WERI-Rb-1 (cell line): Measurements from ENCODE around the gene FASN.
"Not testable (repeated sequence)": the region's sequence is repeated elsewhere in the genome, so short reads cannot be mapped to it uniquely, and the experiment has no call there.

ENCODE experiments used
- DNase-seq: peaks from one replicate; pipeline ENCODE4 v3.0.0-alpha.2; 2020
- H3K27ac ChIP-seq: fragments of 250-450 bp; sonication (Bioruptor Pico); 2 replicates; pipeline ENCODE4 v1.5.1; 2020; ENCODE audit warnings: mild to moderate bottlenecking, moderate library complexity
- H3K27me3 ChIP-seq: fragments of 250-450 bp; sonication (Bioruptor Pico); 2 replicates; pipeline ENCODE4 v1.5.1; 2021; ENCODE audit warnings: mild to moderate bottlenecking, low read depth, moderate library complexity; ENCODE audit not compliant: insufficient read depth, severe bottlenecking
- H3K36me3 ChIP-seq: fragments of 250-450 bp; sonication (Bioruptor Pico); 2 replicates; pipeline ENCODE4 v1.5.1; 2020; ENCODE audit warnings: mild to moderate bottlenecking, moderate library complexity
- H3K4me3 ChIP-seq: 2 replicates; pipeline ENCODE4 v1.5.1; 2011; ENCODE audit warnings: low read depth, mild to moderate bottlenecking, control low read depth, low read length
- H3K9me3 ChIP-seq: fragments of 250-450 bp; sonication (Bioruptor Pico); 2 replicates; pipeline ENCODE4 v1.5.1; 2021; ENCODE audit warnings: mild to moderate bottlenecking, moderate library complexity; ENCODE audit not compliant: severe bottlenecking
- CTCF ChIP-seq: IDR thresholded peaks from 2 replicates; pipeline ENCODE4 v1.5.1; 2011; ENCODE audit warnings: low read depth, mild to moderate bottlenecking, control low read depth, inconsistent platforms, low read length

Gene FASN

DNA sequence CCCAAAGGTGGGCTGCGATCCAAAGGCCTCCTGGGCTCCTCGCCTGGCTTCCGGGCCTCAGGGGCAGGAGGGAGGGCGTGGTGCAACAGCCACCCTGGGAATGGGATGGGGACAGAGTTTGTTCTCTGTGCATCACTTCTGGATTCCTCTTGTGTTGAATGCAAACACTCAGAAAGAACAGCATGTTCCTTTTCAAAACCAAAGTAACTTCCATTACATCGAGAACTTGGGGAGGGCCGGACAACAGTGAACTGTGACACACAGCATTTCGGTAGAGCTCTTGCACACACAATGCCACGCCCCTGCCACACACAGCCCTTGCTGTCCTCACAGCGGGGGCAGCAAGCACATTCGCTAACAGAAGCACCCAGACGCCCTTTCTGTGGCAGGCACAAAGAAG, 36.1 kb upstream of the FASN start:
- no peak overlapping the region for H3K4me3 ChIP-seq
- no peaks in the 10 kb centered on the region for H3K9me3 ChIP-seq
- no peaks in the 10 kb centered on the region for H3K27me3 ChIP-seq
- DNase-seq: no peak
- TF ChIP-seq CTCF: no peak
- H3K27ac ChIP-seq: peak overlapping the region; percentile 60
- no peaks in the 10 kb centered on the region for H3K36me3 ChIP-seq

GRCh38 chr17:82133166-82133953, 35.3 kb upstream of the FASN start:
- H3K27me3 ChIP-seq, H3K36me3 ChIP-seq, H3K9me3 ChIP-seq, H3K4me3 ChIP-seq: not testable (repeated sequence)
- DNase-seq: peak; percentile 80
- peak overlapping the region; percentile 60 for H3K27ac ChIP-seq

DNA sequence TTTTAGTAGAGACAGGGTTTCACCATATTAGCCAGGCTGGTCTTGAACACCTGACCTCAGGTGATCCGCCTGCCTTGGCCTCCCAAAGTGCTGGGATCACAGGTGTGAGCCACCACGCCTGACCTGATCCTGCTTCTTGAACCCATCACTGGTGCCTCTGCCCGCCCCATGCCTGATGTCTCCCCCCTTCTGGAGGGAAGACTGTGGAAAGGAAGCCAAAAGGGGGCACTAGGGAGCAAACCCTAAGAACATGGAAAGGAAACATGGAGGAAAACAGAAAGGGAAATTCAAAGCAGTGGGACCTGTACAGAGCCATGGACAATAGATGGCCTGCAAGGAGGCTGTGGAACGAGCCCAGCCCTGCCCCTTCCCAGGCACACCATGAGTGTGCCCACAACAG, 31.1 kb upstream of the FASN start:
- no peak for DNase-seq
- peak; percentile 43; the same call in 1 of the 2 replicates for TF ChIP-seq CTCF
- Histone ChIP-seq H3K27ac (no peak overlapping the region), H3K27me3 (no peaks in the 10 kb centered on the region), H3K4me3 (no peak overlapping the region), H3K36me3 (peaks cover 18% of the 10 kb centered on the region), H3K9me3 (no peaks in the 10 kb centered on the region)

- H3K4me3 ChIP-seq: no peak overlapping the region
- H3K9me3 ChIP-seq: peaks cover 2% of the 10 kb centered on the region
- no peaks in the 10 kb centered on the region for H3K27me3 ChIP-seq
- no peak overlapping the region for H3K27ac ChIP-seq
- no peak for TF ChIP-seq CTCF
- peaks cover 23% of the 10 kb centered on the region for H3K36me3 ChIP-seq
- DNase-seq: no peak
Measured at GRCh38 chr17:82128287-82128686, 30.3 kb upstream of the FASN start.

DNA sequence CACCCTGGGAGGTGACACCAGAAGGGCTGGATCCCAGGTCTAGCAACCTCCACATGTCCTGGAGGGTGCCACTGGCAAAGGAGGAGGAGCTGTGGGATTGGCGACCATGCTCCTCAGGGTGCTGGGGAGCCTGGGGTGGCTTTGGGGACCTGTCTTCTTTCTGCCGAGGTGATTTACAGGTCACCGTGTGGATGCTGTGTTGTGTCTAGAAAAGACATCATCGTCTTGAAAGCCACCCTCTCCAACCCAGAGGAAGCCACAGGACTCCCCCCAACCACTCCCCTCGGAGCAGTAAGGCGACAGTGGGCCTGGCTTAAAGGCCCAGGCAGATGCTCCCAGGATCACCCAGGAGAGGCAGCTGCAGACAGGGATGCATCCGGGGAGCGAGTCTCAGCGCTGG, 29.7 kb upstream of the FASN start:
- H3K4me3 ChIP-seq: no peak overlapping the region
- no peak for DNase-seq
- H3K27me3 ChIP-seq: no peaks in the 10 kb centered on the region
- H3K27ac ChIP-seq: no peak overlapping the region
- TF ChIP-seq CTCF: no peak
- H3K9me3 ChIP-seq: peaks cover 2% of the 10 kb centered on the region
- peaks cover 23% of the 10 kb centered on the region for H3K36me3 ChIP-seq

- Histone ChIP-seq H3K27ac (no peak overlapping the region), H3K9me3 (peaks cover 2% of the 10 kb centered on the region), H3K36me3 (peaks cover 23% of the 10 kb centered on the region), H3K4me3 (no peak overlapping the region), H3K27me3 (no peaks in the 10 kb centered on the region)
- TF ChIP-seq CTCF: no peak
- no peak for DNase-seq
Measured at GRCh38 chr17:82127315-82127595, 29.2 kb upstream of the FASN start.
